ENCODE results near the gene NEB. TPM values are rescaled to one million over a fixed set of nuclear protein-coding genes. Genes with fewer than 3 reads are reported as not detected.

The NEB gene
- polyA plus RNA-seq, 2 of the 4 experiments (the other 2 are of a cell fraction) = 0.67 to 4.4 TPM

DNA sequence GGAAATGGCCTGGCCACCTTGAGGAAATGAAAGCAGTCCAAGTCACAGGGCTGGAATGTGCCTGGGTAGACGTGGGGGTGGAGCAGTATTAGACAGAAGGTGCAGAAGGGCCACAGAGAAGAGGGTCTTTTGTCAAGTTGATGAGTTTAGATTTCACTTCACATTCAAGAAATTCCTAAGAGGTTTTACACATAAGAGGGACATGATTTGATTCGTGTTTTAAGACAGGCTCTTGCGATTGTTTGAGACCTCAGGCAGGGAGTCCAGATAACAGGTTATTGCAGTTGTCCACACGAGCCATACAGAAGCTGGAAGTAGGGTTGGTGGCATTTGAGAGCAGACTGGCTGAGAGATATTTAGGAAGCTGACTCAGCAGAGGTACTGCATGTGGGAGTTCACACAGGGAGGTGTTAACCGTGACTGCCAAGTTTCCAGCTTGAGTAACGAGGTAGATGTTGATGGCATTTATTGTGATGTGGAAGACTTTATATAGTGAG lies 64.6 kb downstream of the NEB start:
- no peak overlapping the region for H3K4me2 ChIP-seq
- no peak for FAIRE-seq
- no peaks in the 10 kb centered on the region for H3K9me3 ChIP-seq
- CTCF ChIA-PET = no interaction called here
- no peak for DNase-seq (ENCODE audit: low read depth in 1 of 2, low spot score in 1 of 2)
- no peaks in the 10 kb centered on the region for H3K4me1 ChIP-seq
- H3K4me3 ChIP-seq = no peak overlapping the region
- TF ChIP-seq CEBPB (IDR thresholded peaks at IDR 0.05) (no peak), POLR2AphosphoS2 (conservative IDR thresholded peaks at IDR 0.05; ENCODE audit: low read length) (no peak), MAFK (IDR thresholded peaks at IDR 0.05; ENCODE audit: partially characterized antibody) (peak; percentile 49)
- no peak overlapping the region for H3K27ac ChIP-seq
- POLR2A ChIA-PET = no interaction called here
- 52% methylated on average over 6 of the region's 6 CpGs for WGBS (ENCODE audit: missing lambda C conversion rate)
- no peak; a peak in 1 of 6 replicates for ATAC-seq

GRCh38 chr2:151668737-151669136 lies 65.5 kb downstream of the NEB start:
- no peaks in the 10 kb centered on the region for H3K4me1 ChIP-seq
- ATAC-seq (no peak), FAIRE-seq (no peak), DNase-seq (ENCODE audit: low read depth in 1 of 2, low spot score in 1 of 2) (no peak)
- CTCF ChIA-PET = no interaction called here
- no peak overlapping the region for H3K4me2 ChIP-seq
- TF ChIP-seq, protein P1, sequence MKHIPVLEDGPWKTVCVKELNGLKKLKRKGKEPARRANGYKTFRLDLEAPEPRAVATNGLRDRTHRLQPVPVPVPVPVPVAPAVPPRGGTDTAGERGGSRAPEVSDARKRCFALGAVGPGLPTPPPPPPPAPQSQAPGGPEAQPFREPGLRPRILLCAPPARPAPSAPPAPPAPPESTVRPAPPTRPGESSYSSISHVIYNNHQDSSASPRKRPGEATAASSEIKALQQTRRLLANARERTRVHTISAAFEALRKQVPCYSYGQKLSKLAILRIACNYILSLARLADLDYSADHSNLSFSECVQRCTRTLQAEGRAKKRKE (CRISPR knock-in tag; IDR thresholded peaks at IDR 0.05; ENCODE audit: low read depth) = no peak
- TF ChIP-seq HOXB5 (CRISPR knock-in tag; IDR thresholded peaks at IDR 0.05) (no peak), SREBF2 (IDR thresholded peaks at IDR 0.05) (no peak), CEBPB (IDR thresholded peaks at IDR 0.05) (no peak), RAD21 (conservative IDR thresholded peaks at IDR 0.05 in 1 of 2, IDR thresholded peaks at IDR 0.05 in 1 of 2) (no peak), CHD4 (IDR thresholded peaks at IDR 0.05; ENCODE audit: borderline replicate concordance) (no peak), NR3C1 (IDR thresholded peaks at IDR 0.05) (no peak), ZNF302 (CRISPR knock-in tag; IDR thresholded peaks at IDR 0.05) (no peak), HEYL (CRISPR knock-in tag; IDR thresholded peaks at IDR 0.05) (no peak), FOSL2 (IDR thresholded peaks at IDR 0.05) (no peak), FOSL2 (CRISPR knock-in tag; IDR thresholded peaks at IDR 0.05) (no peak), NFE2L2 (conservative IDR thresholded peaks at IDR 0.05; ENCODE audit: low read length) (no peak), ESRRA (IDR thresholded peaks at IDR 0.05; ENCODE audit: borderline replicate concordance, low read length) (no peak), HOXB13 (CRISPR knock-in tag; IDR thresholded peaks at IDR 0.05; ENCODE audit: low read depth) (no peak), USF2 (IDR thresholded peaks at IDR 0.05) (no peak), GATA3 (IDR thresholded peaks at IDR 0.05; ENCODE audit: borderline replicate concordance) (no peak), KDM5A (IDR thresholded peaks at IDR 0.05) (no peak), REST (IDR thresholded peaks at IDR 0.05) (no peak)
- TF ChIP-seq, protein P2, sequence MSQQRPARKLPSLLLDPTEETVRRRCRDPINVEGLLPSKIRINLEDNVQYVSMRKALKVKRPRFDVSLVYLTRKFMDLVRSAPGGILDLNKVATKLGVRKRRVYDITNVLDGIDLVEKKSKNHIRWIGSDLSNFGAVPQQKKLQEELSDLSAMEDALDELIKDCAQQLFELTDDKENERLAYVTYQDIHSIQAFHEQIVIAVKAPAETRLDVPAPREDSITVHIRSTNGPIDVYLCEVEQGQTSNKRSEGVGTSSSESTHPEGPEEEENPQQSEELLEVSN (IDR thresholded peaks at IDR 0.05; ENCODE audit: borderline replicate concordance, low read depth) = no peak
- TF ChIP-seq, protein P3, sequence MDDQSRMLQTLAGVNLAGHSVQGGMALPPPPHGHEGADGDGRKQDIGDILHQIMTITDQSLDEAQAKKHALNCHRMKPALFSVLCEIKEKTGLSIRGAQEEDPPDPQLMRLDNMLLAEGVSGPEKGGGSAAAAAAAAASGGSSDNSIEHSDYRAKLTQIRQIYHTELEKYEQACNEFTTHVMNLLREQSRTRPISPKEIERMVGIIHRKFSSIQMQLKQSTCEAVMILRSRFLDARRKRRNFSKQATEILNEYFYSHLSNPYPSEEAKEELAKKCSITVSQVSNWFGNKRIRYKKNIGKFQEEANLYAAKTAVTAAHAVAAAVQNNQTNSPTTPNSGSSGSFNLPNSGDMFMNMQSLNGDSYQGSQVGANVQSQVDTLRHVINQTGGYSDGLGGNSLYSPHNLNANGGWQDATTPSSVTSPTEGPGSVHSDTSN (IDR thresholded peaks at IDR 0.05) = no peak
- TF ChIP-seq, protein P4, sequence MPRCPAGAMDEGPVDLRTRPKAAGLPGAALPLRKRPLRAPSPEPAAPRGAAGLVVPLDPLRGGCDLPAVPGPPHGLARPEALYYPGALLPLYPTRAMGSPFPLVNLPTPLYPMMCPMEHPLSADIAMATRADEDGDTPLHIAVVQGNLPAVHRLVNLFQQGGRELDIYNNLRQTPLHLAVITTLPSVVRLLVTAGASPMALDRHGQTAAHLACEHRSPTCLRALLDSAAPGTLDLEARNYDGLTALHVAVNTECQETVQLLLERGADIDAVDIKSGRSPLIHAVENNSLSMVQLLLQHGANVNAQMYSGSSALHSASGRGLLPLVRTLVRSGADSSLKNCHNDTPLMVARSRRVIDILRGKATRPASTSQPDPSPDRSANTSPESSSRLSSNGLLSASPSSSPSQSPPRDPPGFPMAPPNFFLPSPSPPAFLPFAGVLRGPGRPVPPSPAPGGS (IDR thresholded peaks at IDR 0.05) = no peak
- 86% methylated on average over 5 of the region's 5 CpGs for WGBS (ENCODE audit: missing lambda C conversion rate)
- no peak overlapping the region for H3K27ac ChIP-seq
- POLR2A ChIA-PET = no interaction called here
- H3K4me3 ChIP-seq = no peak overlapping the region
- no peaks in the 10 kb centered on the region for H3K9me3 ChIP-seq
